Small intestine (tissue), 7 donors: ENCODE results near the gene ZC3H14. TPM values are rescaled to one million over a fixed set of nuclear protein-coding genes. Genes with fewer than 3 reads are reported as not detected.

ENCODE experiments used
- DNase-seq, 2 donors: peaks; one replicate each; pipeline versions ENCODE4 v3.0.0 to v3.0.0-alpha.2; 2013
- FAIRE-seq: peaks from 2 replicates; lab custom pipeline; 2012; peaks lifted over from hg19 to GRCh38; lab: Jason Lieb, UNC
- H3K27ac ChIP-seq, 3 donors: one replicate each; pipeline ENCODE4 v1.5.1; 2013; ENCODE audit warnings: low read length in 2 of 3, mild to moderate bottlenecking in 2 of 3, control low read depth in 1 of 3, inconsistent platforms in 1 of 3, low read depth in 1 of 3, moderate library complexity in 1 of 3
- H3K27me3 ChIP-seq, 3 donors: one replicate each; pipeline ENCODE4 v1.6.1; 2013; ENCODE audit warnings: low read length in 3 of 3, inconsistent platforms in 1 of 3; ENCODE audit not compliant: control insufficient read depth in 3 of 3, insufficient read depth in 3 of 3
- H3K36me3 ChIP-seq, 3 donors: one replicate each; pipeline ENCODE4 v1.6.1; 2013; ENCODE audit warnings: low read length in 3 of 3, inconsistent platforms in 1 of 3, low read depth in 1 of 3, mild to moderate bottlenecking in 1 of 3, moderate library complexity in 1 of 3; ENCODE audit not compliant: control insufficient read depth in 3 of 3, insufficient read depth in 2 of 3
- H3K4me1 ChIP-seq, 3 donors: one replicate each; pipeline ENCODE4 v1.6.1; 2013; ENCODE audit warnings: low read length in 2 of 3, inconsistent platforms in 1 of 3, low read depth in 1 of 3, mild to moderate bottlenecking in 1 of 3, moderate library complexity in 1 of 3; ENCODE audit not compliant: control insufficient read depth in 3 of 3, insufficient read depth in 2 of 3
- H3K4me3 ChIP-seq, 3 donors: one replicate each; pipeline ENCODE4 v1.5.1; 2013; ENCODE audit warnings: low read length in 3 of 3, control low read depth in 1 of 3, inconsistent platforms in 1 of 3, low read depth in 1 of 3, mild to moderate bottlenecking in 1 of 3, moderate library complexity in 1 of 3
- H3K9me3 ChIP-seq, 2 donors: one replicate each; pipeline ENCODE4 v1.6.1; 2013; ENCODE audit warnings: low read depth in 1 of 2, low read length in 1 of 2; ENCODE audit not compliant: control insufficient read depth in 2 of 2, insufficient read depth in 1 of 2
- WGBS, 3 donors: extraction: QIAGEN DNeasy Blood & Tissue Kit; methylation state at CpG; one replicate each; pipeline ENCODE4 v1.1.7; 2013; 5-methylcytosine and 5-hydroxymethylcytosine counted together
- polyA plus RNA-seq, 4 donors: library from polyadenylated mRNA; stranded (reverse) in 3 of 4; unstranded in 1 of 4; fragments of 200-250 nt in 3 of 4; fragments of 120-200 nt in 1 of 4; gene quantifications; one replicate each; pipeline versions ENCODE4 v1.2.1 to v1.2.3, GENCODE V29; 2013
- donor health status: healthy with polysubstance abuse.
- donor health status: control.
- donor health status: control.
- donor health status: Bipolar disorder and iron deficiency.
- donor health status: healthy.

ZC3H14 gene
- polyA plus RNA-seq, 4 donors = 20.3 to 68.1 (median 25.0) TPM

DNA sequence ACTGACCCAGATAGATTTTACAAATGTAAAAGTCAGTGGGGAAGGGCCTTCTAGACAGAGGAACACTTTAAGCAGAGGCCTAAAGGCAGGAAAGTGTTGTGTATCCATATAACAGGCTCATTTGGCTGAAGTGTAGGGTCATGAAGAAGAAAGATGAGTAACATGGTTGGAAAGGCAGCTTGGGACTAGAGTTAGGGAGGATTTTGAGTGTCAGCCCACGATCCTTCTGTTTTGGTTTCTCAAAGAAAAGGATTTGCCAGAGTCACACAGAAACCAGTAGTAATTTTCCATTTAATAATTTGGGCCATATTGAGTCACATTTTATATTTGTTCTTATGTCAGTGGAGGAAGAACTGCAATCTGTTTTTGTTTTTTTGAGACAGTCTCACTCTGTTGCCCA lies 76.4 kb downstream of the ZC3H14 start:
- FAIRE-seq = no peak
- no peak for DNase-seq
- no peaks in the 10 kb centered on the region for H3K36me3 ChIP-seq
- no peak overlapping the region for H3K27ac ChIP-seq
- 62 to 80% (median 79%) methylated on average over 1 of the region's 1 CpG for WGBS, 3 donors
- H3K4me1 ChIP-seq = no peaks in the 10 kb centered on the region
- H3K27me3 ChIP-seq = no peaks in the 10 kb centered on the region
- H3K4me3 ChIP-seq = no peak overlapping the region
- H3K9me3 ChIP-seq = no peaks in the 10 kb centered on the region

DNA sequence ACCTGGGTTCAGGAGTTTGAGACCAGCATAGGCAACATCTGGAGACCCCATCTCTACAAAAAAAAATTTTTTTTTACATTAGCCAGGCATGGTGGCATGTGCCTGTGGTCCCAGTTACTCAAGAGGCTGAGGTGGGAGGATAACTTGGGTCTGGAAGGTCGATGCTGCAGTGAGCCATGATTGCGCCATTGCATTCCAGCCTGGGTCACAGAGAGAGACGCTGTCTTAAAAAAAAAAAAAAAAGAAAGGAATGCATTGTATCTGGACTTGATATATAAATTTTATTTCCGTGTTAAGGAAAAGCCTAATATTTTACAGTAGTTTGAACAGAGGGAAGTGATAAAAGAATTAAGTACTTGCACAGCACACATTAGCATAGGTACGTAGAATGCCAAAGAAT lies 97.2 kb downstream of the ZC3H14 start:
- 94 to 96% (median 94%) methylated on average over 5 of the region's 5 CpGs for WGBS, 3 donors
- no peak for DNase-seq

DNA sequence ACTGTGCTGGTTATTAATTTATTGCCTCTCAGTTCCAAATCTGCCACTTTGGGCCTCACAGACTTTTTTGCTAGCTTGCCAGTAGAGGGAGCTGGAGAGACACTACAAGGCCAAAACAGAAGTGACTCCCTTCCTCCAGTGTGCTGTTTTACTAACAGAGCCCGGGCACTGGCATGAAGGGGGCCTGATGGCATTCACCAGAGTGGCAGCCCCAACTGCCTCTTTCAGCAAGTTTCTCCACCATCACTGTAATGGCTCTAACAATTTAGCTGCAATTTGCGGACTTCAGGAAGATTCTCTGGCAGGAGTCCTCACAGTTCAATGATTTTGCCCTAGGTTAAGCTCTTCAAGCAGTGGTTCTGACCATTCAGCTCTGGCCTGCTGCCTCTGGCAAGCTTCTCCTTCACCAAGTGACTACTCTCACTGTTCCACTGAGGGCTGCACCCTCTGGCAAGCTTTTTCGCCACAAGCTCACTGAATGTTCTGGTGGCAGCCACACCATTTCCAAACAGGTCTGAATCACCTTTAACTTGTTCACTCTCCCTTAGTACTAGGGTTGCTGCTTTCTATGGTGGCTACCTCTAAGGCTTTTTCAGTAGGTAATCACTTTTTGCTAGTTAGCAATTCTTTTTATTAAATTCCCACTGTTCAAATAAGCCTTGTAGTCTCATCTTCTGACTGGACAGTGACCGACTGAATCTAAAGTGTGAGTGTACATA lies 104.9 kb downstream of the ZC3H14 start:
- Histone ChIP-seq H3K36me3 (no peaks in the 10 kb centered on the region), H3K27me3 (no peaks in the 10 kb centered on the region), H3K27ac (no peak overlapping the region), H3K9me3 (no peaks in the 10 kb centered on the region), H3K4me1 (no peaks in the 10 kb centered on the region), H3K4me3 (no peak overlapping the region)
- peak; percentile 79 to 82 for DNase-seq
- WGBS, 3 donors = 38 to 58% (median 47%) methylated on average over 4 of the region's 4 CpGs
- no peak for FAIRE-seq

More for the DNA sequence above, 97.2 kb downstream of the ZC3H14 start:
- H3K4me1 ChIP-seq = no peaks in the 10 kb centered on the region
- no peaks in the 10 kb centered on the region for H3K9me3 ChIP-seq
- H3K27ac ChIP-seq = no peak overlapping the region
- FAIRE-seq = no peak
- no peaks in the 10 kb centered on the region for H3K27me3 ChIP-seq
- H3K36me3 ChIP-seq = no peaks in the 10 kb centered on the region
- no peak overlapping the region for H3K4me3 ChIP-seq

DNA sequence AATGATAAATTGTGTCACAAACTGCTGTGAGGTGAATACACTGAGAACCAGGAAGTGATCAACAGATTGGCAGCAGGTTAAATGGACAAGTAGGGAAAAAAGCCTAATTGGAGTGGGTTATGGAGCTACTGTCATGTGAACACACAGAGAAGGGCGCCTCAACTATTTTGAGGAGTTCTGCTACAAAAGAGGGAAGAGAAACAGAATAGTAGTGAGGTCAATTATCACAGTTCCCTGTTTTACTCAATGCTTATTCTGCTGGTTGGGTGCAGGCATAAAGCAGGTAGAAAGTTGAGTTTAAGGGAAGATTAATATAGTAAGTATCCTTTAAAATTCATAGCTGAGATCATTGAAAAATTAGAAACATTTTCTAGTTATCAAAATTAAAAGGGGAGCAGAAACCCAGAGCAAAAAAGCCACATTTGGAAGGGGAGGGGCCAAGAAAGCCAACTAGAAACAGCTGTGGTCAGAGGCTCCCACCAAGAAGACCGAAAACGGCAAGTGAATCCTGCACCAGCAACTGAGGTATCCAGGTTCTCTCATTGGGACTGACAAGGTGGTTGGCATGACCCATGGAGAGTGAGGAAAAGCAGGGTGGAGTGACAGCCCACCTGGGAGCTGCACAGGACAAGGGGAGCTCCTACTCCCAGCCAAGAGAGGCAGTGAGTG lies 105.7 kb downstream of the ZC3H14 start:
- Histone ChIP-seq H3K27me3 (no peaks in the 10 kb centered on the region), H3K27ac (no peak overlapping the region), H3K9me3 (no peaks in the 10 kb centered on the region), H3K36me3 (no peaks in the 10 kb centered on the region), H3K4me1 (no peaks in the 10 kb centered on the region), H3K4me3 (no peak overlapping the region)
- 75 to 88% (median 81%) methylated on average over 3 of the region's 3 CpGs for WGBS, 3 donors
- DNase-seq (no peak), FAIRE-seq (no peak)

DNA sequence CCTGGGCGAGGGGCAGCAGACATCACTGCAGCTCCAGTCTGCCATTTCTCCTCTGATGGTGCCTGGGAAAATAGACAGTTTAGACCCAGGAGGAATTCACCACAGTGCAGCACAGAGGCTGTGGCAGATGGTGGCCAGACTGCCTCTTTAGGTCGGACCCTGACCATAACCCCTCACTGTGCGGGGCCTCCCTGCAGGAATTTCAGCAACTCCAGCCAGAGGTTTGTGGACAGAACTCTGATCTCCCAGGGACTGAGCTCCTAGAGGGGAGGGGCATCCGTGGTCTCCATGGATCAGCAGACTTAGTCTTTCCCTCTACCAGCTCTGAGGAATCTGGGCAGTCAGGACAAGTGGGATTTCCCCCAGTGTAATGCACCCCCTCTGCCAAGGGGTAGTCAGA lies 106.5 kb downstream of the ZC3H14 start:
- Histone ChIP-seq H3K27me3 (no peaks in the 10 kb centered on the region), H3K27ac (no peak overlapping the region), H3K36me3 (no peaks in the 10 kb centered on the region), H3K4me1 (no peaks in the 10 kb centered on the region), H3K4me3 (no peak overlapping the region), H3K9me3 (no peaks in the 10 kb centered on the region)
- 78 to 88% (median 83%) methylated on average over 4 of the region's 4 CpGs for WGBS, 3 donors
- FAIRE-seq = no peak
- no peak for DNase-seq

Other genes with a start within 250 kb of the ZC3H14 start
- gene KCNK10, start 239.8 kb upstream of the ZC3H14 start, polyA plus RNA-seq = 1 to 10 TPM; 1.9 to 3.6 (median 2.6) TPM
- gene SPATA7, start 177.4 kb upstream of the ZC3H14 start, polyA plus RNA-seq = 10 to 100 TPM in 1 of 4 donors, 1 to 10 TPM in 2, under 1 TPM in 1; 0.81 to 15.7 (median 2.8) TPM
- 10 to 100 TPM in 1 of 4 donors, 1 to 10 TPM in 3; 4.7 to 14.3 (median 9.2) TPM for gene PTPN21, start 8.0 kb upstream of the ZC3H14 start, polyA plus RNA-seq
- gene EML5, start 229.9 kb downstream of the ZC3H14 start, polyA plus RNA-seq = 1 to 10 TPM in 1 of 4 donors, under 1 TPM in 1, not detected in 2; 0.70 to 1.5 TPM